Measurements from ENCODE around the gene NOD2.

- TF ChIP-seq CTCF (IDR thresholded peaks at IDR 0.05) = no peak
- TF ChIP-seq POLR2A (IDR thresholded peaks at IDR 0.05) = no peak
Measured at GRCh38 chr16:50644245-50644644, 49.2 kb upstream of the NOD2 start.
